GM18498 (cell line): ENCODE data around the gene TMEM163.
"Not testable (repeated sequence)": the region's sequence is repeated elsewhere in the genome, so short reads cannot be mapped to it uniquely, and the experiment has no call there.

Source experiments
- ATAC-seq: cut with Tn5 transposase; IDR thresholded peaks from one replicate; pipeline ENCODE4 v1.9.1; 2021; ENCODE audit warnings: mild to moderate bottlenecking, moderate library complexity; ENCODE audit not compliant: unreplicated experiment

TMEM163 gene

GRCh38 chr2:134623796-134624195 lies 95.0 kb downstream of the TMEM163 start:
- ATAC-seq, result peak; percentile 91

DNA sequence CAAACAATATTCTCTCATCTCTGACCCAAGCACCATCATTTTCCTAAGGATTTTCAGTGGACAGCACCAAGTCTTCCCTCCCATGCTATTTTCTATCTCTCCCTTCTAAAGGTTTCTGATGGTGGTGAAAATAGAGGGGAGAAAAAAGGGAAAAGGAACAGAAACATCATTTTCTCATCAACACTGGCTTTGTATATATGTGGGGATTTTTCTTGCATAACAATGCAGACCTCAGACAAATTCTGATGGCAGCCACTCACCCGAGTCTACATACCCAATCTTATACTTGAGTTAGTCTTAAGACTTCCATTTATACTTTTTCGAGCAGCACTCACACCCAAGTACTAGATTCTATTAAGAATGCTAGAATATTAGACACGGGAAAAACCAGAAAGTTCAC lies 95.8 kb downstream of the TMEM163 start:
- ATAC-seq, result no peak

DNA sequence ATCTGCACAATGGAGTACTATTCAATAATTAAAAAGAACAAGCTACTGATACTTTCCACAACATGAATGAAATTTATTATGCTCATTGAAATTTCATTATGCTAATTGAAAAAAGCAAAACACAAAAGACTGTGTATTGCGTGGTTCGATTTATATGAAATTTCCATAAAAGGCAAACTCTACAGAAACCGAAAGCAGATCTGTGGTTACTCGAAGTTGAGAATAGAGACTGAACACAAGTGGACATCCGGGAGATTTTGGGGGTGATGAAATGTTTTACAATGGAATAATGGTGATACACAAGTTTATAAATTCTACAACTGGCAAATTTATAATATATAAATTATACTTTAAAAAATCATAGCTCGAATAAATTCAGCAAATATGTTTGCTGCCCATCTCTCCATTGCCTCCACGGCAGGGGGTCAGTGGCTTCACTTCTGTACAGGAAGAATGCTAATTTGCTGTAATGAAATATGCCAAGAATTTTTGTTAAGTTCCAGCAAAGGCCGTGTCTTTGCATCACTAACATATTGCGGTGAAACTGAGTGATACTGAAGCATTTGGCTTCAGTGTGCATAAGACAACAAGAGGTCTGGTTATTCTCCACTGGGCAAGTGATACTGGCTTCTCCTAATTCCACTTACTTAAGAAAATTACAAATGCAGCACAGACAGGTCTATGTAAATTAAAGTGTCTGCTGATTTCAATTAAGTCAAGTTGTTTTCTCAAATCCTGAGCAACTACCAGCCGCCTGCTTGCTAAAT lies 96.7 kb downstream of the TMEM163 start:
- ATAC-seq, result no peak

- no peak for ATAC-seq
Observed at GRCh38 chr2:134619250-134619649, 99.5 kb downstream of the TMEM163 start.

DNA sequence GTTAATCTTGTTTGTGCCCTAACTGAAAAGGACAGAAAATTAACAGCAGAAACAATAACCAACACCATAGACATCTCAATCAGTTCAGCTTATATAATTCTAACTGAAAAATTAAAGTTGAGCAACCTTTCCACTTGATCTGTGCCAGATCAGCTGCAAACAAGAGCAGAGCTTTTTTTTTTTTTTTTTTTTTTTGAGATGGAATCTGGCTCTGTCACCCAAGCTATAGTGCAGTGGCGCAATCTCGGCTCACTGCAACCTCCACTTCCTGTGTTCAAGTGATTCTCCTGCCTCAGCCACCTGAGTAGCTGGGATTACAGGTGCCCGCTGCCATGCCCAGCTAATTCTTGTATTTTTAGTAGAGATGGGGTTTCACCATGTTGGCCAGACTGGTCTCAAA lies 103.3 kb downstream of the TMEM163 start:
- ATAC-seq, result not testable (repeated sequence)

GRCh38 chr2:134611316-134611715 lies 107.5 kb downstream of the TMEM163 start:
- no peak for ATAC-seq

GRCh38 chr2:134610871-134611270 lies 107.9 kb downstream of the TMEM163 start:
- no peak for ATAC-seq

GRCh38 chr2:134609924-134610513 lies 108.8 kb downstream of the TMEM163 start:
- ATAC-seq, result no peak

GRCh38 chr2:134603966-134604365 lies 114.8 kb downstream of the TMEM163 start:
- ATAC-seq, result no peak

DNA sequence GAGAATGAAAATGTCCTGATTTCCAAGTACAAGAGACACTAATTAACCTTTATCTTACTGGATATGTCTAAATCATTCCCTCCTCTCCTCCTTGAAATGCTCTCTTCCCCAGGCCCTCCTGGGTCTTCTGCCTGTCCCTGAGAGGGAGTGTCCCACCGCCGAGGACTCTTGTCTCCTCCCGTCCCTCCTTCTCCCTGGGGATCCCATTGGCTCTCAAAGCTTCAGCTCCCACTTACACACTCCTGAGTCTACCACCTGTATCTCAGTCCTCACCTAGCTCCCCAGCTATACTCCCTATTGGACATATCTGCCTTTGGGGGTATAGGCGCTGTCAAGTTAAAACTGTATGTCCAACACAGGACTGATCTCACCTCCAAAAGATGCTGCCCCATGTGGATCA lies 116.1 kb downstream of the TMEM163 start:
- no peak for ATAC-seq

- ATAC-seq, result no peak
Observed at GRCh38 chr2:134601264-134601663, 117.5 kb downstream of the TMEM163 start.

DNA sequence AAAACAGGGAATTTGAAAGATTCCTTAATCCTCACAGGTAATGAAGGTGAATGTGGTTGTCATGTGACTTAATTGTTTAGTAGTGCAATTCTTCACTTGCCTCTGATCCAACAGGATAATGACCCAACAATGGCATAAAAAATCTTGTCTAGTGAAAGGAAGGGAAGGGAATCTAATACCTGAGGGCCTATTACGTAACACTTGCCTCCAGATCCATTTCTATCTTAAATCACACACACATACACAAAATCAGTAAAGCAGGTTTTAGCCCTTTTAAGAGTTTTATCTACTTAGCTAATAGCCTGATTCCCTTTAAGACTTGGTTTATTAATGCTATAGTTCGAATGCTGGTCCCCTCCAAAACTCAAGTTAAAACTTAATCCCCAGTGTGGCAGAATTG lies 118.6 kb downstream of the TMEM163 start:
- no peak for ATAC-seq

- ATAC-seq, result no peak
Observed at GRCh38 chr2:134599236-134599635, 119.6 kb downstream of the TMEM163 start.

GRCh38 chr2:134594399-134594798 lies 124.4 kb downstream of the TMEM163 start:
- ATAC-seq, result no peak

GRCh38 chr2:134593519-134593918 lies 125.3 kb downstream of the TMEM163 start:
- ATAC-seq, result no peak

DNA sequence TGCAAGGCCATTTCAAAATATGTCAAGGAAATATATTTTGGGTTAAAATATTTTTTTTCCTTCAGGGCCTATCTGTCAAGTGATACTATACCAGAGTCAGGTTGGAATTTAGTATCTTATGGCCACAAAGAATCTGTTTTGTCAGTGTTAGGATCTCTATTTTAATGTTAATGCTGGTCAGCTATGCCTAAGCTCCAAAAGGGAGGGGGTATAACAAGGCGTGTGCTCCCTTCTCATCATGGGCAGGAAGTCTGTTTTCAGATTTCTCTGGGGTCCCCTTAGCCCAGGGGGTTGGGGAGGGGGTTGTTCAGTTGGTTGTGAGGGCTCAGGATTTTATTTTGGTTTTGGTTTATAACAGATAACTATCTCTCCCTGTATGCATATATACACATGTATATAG lies 126.4 kb downstream of the TMEM163 start:
- no peak for ATAC-seq

- ATAC-seq, result no peak
Observed at GRCh38 chr2:134591526-134591925, 127.3 kb downstream of the TMEM163 start.

- no peak for ATAC-seq
Observed at GRCh38 chr2:134590679-134591078, 128.1 kb downstream of the TMEM163 start.

- ATAC-seq, result not testable (repeated sequence)
Observed at GRCh38 chr2:134589171-134590083, 129.4 kb downstream of the TMEM163 start.

DNA sequence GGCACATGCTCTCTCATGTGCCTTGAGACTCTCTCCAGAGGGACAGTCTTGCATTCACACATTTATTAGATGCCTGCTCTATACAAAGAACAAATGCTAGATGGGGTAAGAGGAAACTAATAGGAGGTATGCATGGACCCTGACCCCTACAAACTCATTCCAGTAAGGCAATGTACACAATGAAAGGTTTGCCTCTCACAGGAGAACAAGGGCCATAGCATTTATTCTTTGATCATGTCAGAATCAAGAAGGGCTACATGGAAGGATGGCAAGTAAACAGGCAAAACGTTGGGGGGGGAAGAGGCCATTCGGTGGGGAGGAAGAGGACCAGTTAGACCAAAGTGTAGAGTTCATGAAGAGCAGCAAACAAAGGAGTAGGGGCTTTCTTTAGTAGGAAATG lies 130.2 kb downstream of the TMEM163 start:
- no peak for ATAC-seq

GRCh38 chr2:134586326-134586965 lies 132.4 kb downstream of the TMEM163 start:
- ATAC-seq, result no peak
